ENCODE measurements around the gene RILP.
"Not testable (repeated sequence)": the region's sequence is repeated elsewhere in the genome, so short reads cannot be mapped to it uniquely, and the experiment has no call there.

GRCh38 chr17:1652794-1653193 is 3.1 kb upstream of the RILP start:
- TF ChIP-seq, protein P1, sequence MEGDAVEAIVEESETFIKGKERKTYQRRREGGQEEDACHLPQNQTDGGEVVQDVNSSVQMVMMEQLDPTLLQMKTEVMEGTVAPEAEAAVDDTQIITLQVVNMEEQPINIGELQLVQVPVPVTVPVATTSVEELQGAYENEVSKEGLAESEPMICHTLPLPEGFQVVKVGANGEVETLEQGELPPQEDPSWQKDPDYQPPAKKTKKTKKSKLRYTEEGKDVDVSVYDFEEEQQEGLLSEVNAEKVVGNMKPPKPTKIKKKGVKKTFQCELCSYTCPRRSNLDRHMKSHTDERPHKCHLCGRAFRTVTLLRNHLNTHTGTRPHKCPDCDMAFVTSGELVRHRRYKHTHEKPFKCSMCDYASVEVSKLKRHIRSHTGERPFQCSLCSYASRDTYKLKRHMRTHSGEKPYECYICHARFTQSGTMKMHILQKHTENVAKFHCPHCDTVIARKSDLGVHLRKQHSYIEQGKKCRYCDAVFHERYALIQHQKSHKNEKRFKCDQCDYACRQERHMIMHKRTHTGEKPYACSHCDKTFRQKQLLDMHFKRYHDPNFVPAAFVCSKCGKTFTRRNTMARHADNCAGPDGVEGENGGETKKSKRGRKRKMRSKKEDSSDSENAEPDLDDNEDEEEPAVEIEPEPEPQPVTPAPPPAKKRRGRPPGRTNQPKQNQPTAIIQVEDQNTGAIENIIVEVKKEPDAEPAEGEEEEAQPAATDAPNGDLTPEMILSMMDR (conservative IDR thresholded peaks at IDR 0.05; ENCODE audit: low read depth, low read length), result not testable (repeated sequence)
- TF ChIP-seq NFE2L2, RFX5, BHLHE40, POLR2A (IDR thresholded peaks at IDR 0.05; ENCODE audit: low read depth, low read length): not testable (repeated sequence)

Measured in IMR-90 (cell line).